Ishikawa (cell line): ENCODE results near the gene RAVER2.

ENCODE experiments used
- CEBPB ChIP-seq: IDR thresholded peaks from 2 replicates; pipeline ENCODE4 v1.6.1; 2012
- CREB1 ChIP-seq: IDR thresholded peaks from 2 replicates; pipeline ENCODE4 v1.6.1; 2012; ENCODE audit warnings: low read depth
- EGR1 ChIP-seq: IDR thresholded peaks from 2 replicates; pipeline ENCODE4 v1.6.1; 2012
- EP300 ChIP-seq: IDR thresholded peaks from 2 replicates; pipeline ENCODE4 v1.6.1; 2012; ENCODE audit warnings: borderline replicate concordance
- FOXM1 ChIP-seq: IDR thresholded peaks from 2 replicates; pipeline ENCODE4 v1.6.1; 2012; ENCODE audit warnings: low read depth, borderline replicate concordance
- NFIC ChIP-seq: IDR thresholded peaks from 2 replicates; pipeline ENCODE4 v1.6.1; 2012
- RAD21 ChIP-seq: IDR thresholded peaks from 2 replicates; pipeline ENCODE4 v1.6.1; 2012; ENCODE audit warnings: low read depth
- TAF1 ChIP-seq: IDR thresholded peaks from 2 replicates; pipeline ENCODE4 v1.6.1; 2012; ENCODE audit warnings: low read depth, mild to moderate bottlenecking
- TCF12 ChIP-seq: IDR thresholded peaks from 2 replicates; pipeline ENCODE4 v1.6.1; 2012; ENCODE audit warnings: low read depth
- TEAD4 ChIP-seq: IDR thresholded peaks from 2 replicates; pipeline ENCODE4 v1.6.1; 2012
- YY1 ChIP-seq: IDR thresholded peaks from 2 replicates; pipeline ENCODE4 v1.6.1; 2012; ENCODE audit warnings: low read depth
- ZBTB7A ChIP-seq: IDR thresholded peaks from 2 replicates; pipeline ENCODE4 v1.6.1; 2012; ENCODE audit warnings: low read depth
- TF ChIP-seq, protein P1 (sequence below): IDR thresholded peaks from 2 replicates; pipeline ENCODE4 v1.6.1; 2012; ENCODE audit warnings: low read depth, mild to moderate bottlenecking
- TF ChIP-seq, protein P2 (sequence below): IDR thresholded peaks from 2 replicates; pipeline ENCODE4 v1.6.1; 2012
- TF ChIP-seq, protein P3 (sequence below): IDR thresholded peaks from 2 replicates; pipeline ENCODE4 v1.6.1; 2012

RAVER2 gene

DNA sequence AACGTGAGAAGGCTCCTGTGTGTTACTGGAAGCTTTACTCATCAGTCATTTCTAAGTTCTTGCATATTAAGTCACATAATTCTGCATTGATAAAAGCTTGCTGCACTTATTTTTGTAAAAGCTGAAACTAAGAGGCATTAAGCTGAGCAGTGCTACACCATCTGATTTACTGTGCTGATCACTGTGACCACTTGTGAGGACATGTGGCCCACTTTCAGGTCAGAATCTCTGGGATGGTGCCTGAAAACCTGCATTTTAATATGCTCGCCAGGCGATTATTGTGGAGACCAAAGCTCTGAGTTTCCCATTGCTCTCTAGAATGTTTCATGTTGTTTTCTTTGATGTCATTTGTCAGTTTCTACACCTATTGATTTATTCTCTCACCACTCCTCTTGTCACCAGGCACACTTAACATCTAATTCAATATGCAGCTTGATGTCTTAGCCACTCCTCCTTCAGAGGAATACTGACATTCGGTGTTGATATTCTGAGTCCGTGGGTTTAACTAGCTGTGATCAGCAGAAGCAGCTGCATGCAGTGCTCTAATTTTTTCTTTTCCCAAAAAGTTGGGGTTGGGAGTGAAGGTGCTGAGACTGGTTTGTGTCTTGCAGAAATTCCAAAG lies 85.3 kb downstream of the RAVER2 start:
- TF ChIP-seq CEBPB (no peak), TCF12 (no peak), YY1 (no peak), CREB1 (no peak), NFIC (no peak), TEAD4 (no peak), EP300 (no peak), FOXM1 (no peak), TAF1 (no peak), EGR1 (no peak), RAD21 (no peak), ZBTB7A (no peak)
- TF ChIP-seq, protein P1, sequence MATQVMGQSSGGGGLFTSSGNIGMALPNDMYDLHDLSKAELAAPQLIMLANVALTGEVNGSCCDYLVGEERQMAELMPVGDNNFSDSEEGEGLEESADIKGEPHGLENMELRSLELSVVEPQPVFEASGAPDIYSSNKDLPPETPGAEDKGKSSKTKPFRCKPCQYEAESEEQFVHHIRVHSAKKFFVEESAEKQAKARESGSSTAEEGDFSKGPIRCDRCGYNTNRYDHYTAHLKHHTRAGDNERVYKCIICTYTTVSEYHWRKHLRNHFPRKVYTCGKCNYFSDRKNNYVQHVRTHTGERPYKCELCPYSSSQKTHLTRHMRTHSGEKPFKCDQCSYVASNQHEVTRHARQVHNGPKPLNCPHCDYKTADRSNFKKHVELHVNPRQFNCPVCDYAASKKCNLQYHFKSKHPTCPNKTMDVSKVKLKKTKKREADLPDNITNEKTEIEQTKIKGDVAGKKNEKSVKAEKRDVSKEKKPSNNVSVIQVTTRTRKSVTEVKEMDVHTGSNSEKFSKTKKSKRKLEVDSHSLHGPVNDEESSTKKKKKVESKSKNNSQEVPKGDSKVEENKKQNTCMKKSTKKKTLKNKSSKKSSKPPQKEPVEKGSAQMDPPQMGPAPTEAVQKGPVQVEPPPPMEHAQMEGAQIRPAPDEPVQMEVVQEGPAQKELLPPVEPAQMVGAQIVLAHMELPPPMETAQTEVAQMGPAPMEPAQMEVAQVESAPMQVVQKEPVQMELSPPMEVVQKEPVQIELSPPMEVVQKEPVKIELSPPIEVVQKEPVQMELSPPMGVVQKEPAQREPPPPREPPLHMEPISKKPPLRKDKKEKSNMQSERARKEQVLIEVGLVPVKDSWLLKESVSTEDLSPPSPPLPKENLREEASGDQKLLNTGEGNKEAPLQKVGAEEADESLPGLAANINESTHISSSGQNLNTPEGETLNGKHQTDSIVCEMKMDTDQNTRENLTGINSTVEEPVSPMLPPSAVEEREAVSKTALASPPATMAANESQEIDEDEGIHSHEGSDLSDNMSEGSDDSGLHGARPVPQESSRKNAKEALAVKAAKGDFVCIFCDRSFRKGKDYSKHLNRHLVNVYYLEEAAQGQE = no peak
- TF ChIP-seq, protein P2, sequence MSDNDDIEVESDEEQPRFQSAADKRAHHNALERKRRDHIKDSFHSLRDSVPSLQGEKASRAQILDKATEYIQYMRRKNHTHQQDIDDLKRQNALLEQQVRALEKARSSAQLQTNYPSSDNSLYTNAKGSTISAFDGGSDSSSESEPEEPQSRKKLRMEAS = no peak
- TF ChIP-seq, protein P3, sequence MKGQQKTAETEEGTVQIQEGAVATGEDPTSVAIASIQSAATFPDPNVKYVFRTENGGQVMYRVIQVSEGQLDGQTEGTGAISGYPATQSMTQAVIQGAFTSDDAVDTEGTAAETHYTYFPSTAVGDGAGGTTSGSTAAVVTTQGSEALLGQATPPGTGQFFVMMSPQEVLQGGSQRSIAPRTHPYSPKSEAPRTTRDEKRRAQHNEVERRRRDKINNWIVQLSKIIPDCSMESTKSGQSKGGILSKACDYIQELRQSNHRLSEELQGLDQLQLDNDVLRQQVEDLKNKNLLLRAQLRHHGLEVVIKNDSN = no peak

DNA sequence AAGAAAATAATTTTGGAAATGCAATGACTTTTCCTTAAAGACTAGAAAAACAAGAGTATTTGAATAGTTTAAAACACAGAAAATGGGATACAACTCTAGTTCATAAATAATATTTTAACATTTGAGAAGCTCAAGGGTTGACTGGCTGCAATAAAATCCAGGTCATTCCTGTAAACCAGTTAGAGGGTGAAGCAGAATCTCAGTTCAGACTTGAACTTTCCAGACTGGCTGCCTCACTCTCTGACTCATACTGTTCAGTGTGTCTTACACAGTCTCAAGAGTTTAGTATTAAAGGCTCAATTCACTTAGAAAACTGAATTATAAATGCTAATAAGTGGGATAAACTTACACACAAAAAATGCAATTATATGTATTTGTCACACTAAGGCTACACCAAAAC lies 89.9 kb downstream of the RAVER2 start:
- TF ChIP-seq YY1 (no peak), TAF1 (no peak), NFIC (no peak), ZBTB7A (no peak), CREB1 (no peak), EP300 (no peak), EGR1 (no peak), TCF12 (no peak), FOXM1 (no peak), RAD21 (no peak), TEAD4 (no peak), CEBPB (no peak)
- TF ChIP-seq, protein P2 = no peak
- TF ChIP-seq, protein P1 = no peak
- TF ChIP-seq, protein P3 = no peak

DNA sequence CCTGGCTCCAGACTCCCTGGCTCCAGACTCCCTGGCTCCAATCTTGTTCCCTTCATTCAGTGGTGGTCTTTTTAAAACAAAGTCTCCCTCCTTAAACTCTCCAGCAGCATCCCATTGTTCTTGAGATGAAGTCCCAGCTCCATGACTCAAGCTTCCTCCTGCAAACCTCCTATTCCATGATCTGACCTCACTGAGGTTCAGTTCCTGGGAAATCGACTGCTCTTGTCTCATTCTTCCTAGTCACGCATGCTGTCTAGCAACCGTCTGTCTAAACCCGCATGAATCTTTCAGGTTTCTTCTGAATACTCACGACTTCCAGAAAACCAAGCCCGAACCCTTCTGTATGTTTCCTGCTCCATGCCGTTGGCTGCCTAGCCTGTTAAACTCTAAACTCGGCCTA lies 91.9 kb downstream of the RAVER2 start:
- TF ChIP-seq EP300 (no peak), YY1 (no peak), TAF1 (no peak), NFIC (no peak), RAD21 (no peak), EGR1 (no peak), TCF12 (no peak), CREB1 (no peak), CEBPB (no peak), FOXM1 (no peak), TEAD4 (no peak)
- TF ChIP-seq, protein P3 = no peak
- TF ChIP-seq, protein P2 = no peak
- TF ChIP-seq, protein P1 = no peak
